Heart left ventricle (tissue), 16 donors: ENCODE results near the gene PURB. TPM values are rescaled to one million over a fixed set of nuclear protein-coding genes. Genes with fewer than 3 reads are reported as not detected.
"Not testable (repeated sequence)": the region's sequence is repeated elsewhere in the genome, so short reads cannot be mapped to it uniquely, and the experiment has no call there.

ENCODE experiments used
- ATAC-seq, 4 donors: fragments of 200-7000 bp; cut with Tn5 transposase; one replicate each; pipeline ENCODE4 v1.9.1; 2020 to 2022; ENCODE audit warnings: moderate library complexity in 4 of 4, mild to moderate bottlenecking in 3 of 4, moderate number of reproducible peaks in 1 of 4
- DNase-seq, 5 donors: peaks; one replicate each; pipeline ENCODE4 v3.0.0-alpha.2; 2020
- H3K27ac ChIP-seq, 12 donors: fragments of 200-600 bp; sonication (generic) in 4 of 12; one replicate each; pipeline versions ENCODE4 v1.5.0 to v1.8.0; 2016 to 2022; ENCODE audit warnings: mild to moderate bottlenecking in 2 of 12
- H3K27me3 ChIP-seq, 9 donors: fragments of 200-600 bp; sonication (generic) in 2 of 9; one replicate each; pipeline versions ENCODE4 v1.5.1 to v1.8.0; 2016 to 2022; ENCODE audit warnings: mild to moderate bottlenecking in 3 of 9
- H3K36me3 ChIP-seq, 9 donors: fragments of 200-600 bp; sonication (generic) in 2 of 9; one replicate each; pipeline versions ENCODE4 v1.5.0 to v1.8.0; 2018 to 2022; ENCODE audit warnings: mild to moderate bottlenecking in 2 of 9
- H3K4me1 ChIP-seq, 12 donors: fragments of 200-600 bp; sonication (generic) in 4 of 12; one replicate each; pipeline versions ENCODE4 v1.5.0 to v1.8.0; 2016 to 2022; ENCODE audit warnings: mild to moderate bottlenecking in 3 of 12
- H3K4me3 ChIP-seq, 12 donors: fragments of 200-600 bp; sonication (generic) in 4 of 12; one replicate each; pipeline versions ENCODE4 v1.5.0 to v1.8.0; 2017 to 2022; ENCODE audit warnings: mild to moderate bottlenecking in 9 of 12, moderate library complexity in 4 of 12
- H3K9me3 ChIP-seq, 12 donors: fragments of 200-600 bp; sonication (generic) in 4 of 12; one replicate each; pipeline versions ENCODE4 v1.5.0 to v1.8.0; 2016 to 2022; ENCODE audit warnings: mild to moderate bottlenecking in 1 of 12
- CTCF ChIP-seq, 12 donors: fragments of 200-600 bp; sonication (generic) in 4 of 12; IDR thresholded peaks; one replicate each; pipeline versions ENCODE4 v1.5.0 to v1.8.0; 2018 to 2022; ENCODE audit warnings: antibody characterized with exemption in 12 of 12, mild to moderate bottlenecking in 5 of 12
- POLR2A ChIP-seq, 2 donors: fragments of 450-650 bp; IDR thresholded peaks; one replicate each; pipeline ENCODE4 v1.6.1; 2017; ENCODE audit warnings: antibody characterized with exemption in 2 of 2, mild to moderate bottlenecking in 2 of 2, moderate library complexity in 2 of 2
- WGBS, 4 donors: extraction: QIAGEN DNeasy Blood & Tissue Kit in 2 of 4; methylation state at CpG; one replicate each; pipeline versions ENCODE4 v1.1.5 to v1.1.7; 2013 to 2018; 5-methylcytosine and 5-hydroxymethylcytosine counted together
- intact Hi-C, 10 donors: fragments of 100-400 bp; cut with DNase I; formaldehyde crosslinking; loops; one replicate each; pipeline versions ENCODE4 v1.11.1 to v1.14.2; 2022
- polyA plus RNA-seq, 2 donors: library from polyadenylated mRNA; stranded (reverse); fragments of 200-250 nt; gene quantifications; one replicate each; pipeline ENCODE4 v1.2.3, GENCODE V29; 2013
- total RNA-seq, 9 donors: library from RNA; depleted of rRNA in 2 of 9; stranded (reverse); fragments of >200 nt in 2 of 9; fragmentation: NEBNext Ultra II Directional in 3 of 9; extraction: Animal tissue kit (Norgen Biotek cat#: 25700) in 3 of 9; gene quantifications; one replicate each; pipeline versions ENCODE4 v1.1.0 to v1.2.4, GENCODE V29; 2016 to 2023
- donor health status: ischemic (EF 13 %, LVEDD 7.1; RV severe dilation, severe dysfunction).
- donor health status: healthy with polysubstance abuse.
- donor health status: DM: no; HTN: yes; CAD: no.
- donor health status: DM: no; HTN: no; CAD: no.
- donor health status: ischemic (EF 25% LVEDD 6.9; RV normal size, moderate dysfunction).
- donor health status: ischemic (EF 25% LVEDD 5.7; RV mildly dilated, moderate dysfunction).
- donor health status: healthy.
- donor health status: DM: yes; HTN: yes; CAD: no.
- donor health status: ischemic (EF 35%, LVEDD 5.7; RV mildly dilated, moderate dysfunction).
- donor health status: nonischemic (EF 11% LVEDD 7.7; RV severe dilation, severe dysfunction).
- donor health status: DM: yes; HTN: yes; CAD: no.
- donor health status: PGD.
- donor health status: ischemic (EF 29% LVEDD 5.4; RV normal size, mild dysfunction).
- donor health status: nonischemic (EF 23%, LVEDD 6.1; RV moderate dilation, normal function).

Gene PURB
- total and polyA plus RNA-seq, 11 donors, result 5.5 to 19.4 (median 15.7) TPM

GRCh38 chr7:44876393-44876792, 8.9 kb downstream of the PURB start:
- 78 to 87% (median 82%) methylated on average over 4 of the region's 4 CpGs for WGBS, 4 donors
- H3K36me3 ChIP-seq, result peaks cover 0 to 8% (median 0%) of the 10 kb centered on the region in 9 donors
- ATAC-seq, result no peak
- intact Hi-C loops, result no loop called here
- H3K9me3 ChIP-seq, result no peaks in the 10 kb centered on the region
- no peak overlapping the region for H3K4me3 ChIP-seq
- H3K27me3 ChIP-seq, result no peaks in the 10 kb centered on the region
- no peak for DNase-seq
- H3K4me1 ChIP-seq, result peaks cover 5 to 44% (median 27%) of the 10 kb centered on the region in 12 donors
- H3K27ac ChIP-seq, result no peak overlapping the region
- TF ChIP-seq POLR2A (IDR thresholded peaks at IDR 0.05), result no peak

GRCh38 chr7:44875241-44875640, 10.1 kb downstream of the PURB start:
- Histone ChIP-seq H3K27ac (no peak overlapping the region), H3K4me3 (no peak overlapping the region), H3K27me3 (no peaks in the 10 kb centered on the region), H3K36me3 (peaks cover 0 to 5% (median 0%) of the 10 kb centered on the region in 9 donors), H3K9me3 (no peaks in the 10 kb centered on the region), H3K4me1 (peaks cover 0 to 33% (median 16%) of the 10 kb centered on the region in 12 donors)
- intact Hi-C loops, result no loop called here
- peak in 2 of 4 donors; percentile 22 to 39 for ATAC-seq
- TF ChIP-seq CTCF (IDR thresholded peaks at IDR 0.05) (no peak), POLR2A (IDR thresholded peaks at IDR 0.05) (no peak)
- 56 to 72% (median 66%) methylated on average over 11 of the region's 11 CpGs for WGBS, 4 donors
- no peak for DNase-seq

- 95 to 98% (median 98%) methylated on average over 1 of the region's 1 CpG for WGBS, 4 donors
These were observed 12.5 kb downstream of the PURB start for GRCh38 chr7:44872787-44873186.

GRCh38 chr7:44871918-44872317, 13.4 kb downstream of the PURB start:
- H3K27me3 ChIP-seq, H3K9me3 ChIP-seq, ATAC-seq, H3K4me3 ChIP-seq, DNase-seq, H3K36me3 ChIP-seq, intact Hi-C loops, H3K27ac ChIP-seq: not testable (repeated sequence)
- peaks cover 0 to 18% (median 2%) of the 10 kb centered on the region in 12 donors for H3K4me1 ChIP-seq
- 93 to 96% (median 95%) methylated on average over 14 to 23 of the region's 23 CpGs for WGBS, 4 donors

More at GRCh38 chr7:44872787-44873186, 12.5 kb downstream of the PURB start:
- H3K9me3 ChIP-seq, result no peaks in the 10 kb centered on the region
- TF ChIP-seq POLR2A (IDR thresholded peaks at IDR 0.05) (no peak), CTCF (IDR thresholded peaks at IDR 0.05) (no peak)
- H3K27ac ChIP-seq, result no peak overlapping the region
- H3K27me3 ChIP-seq, result no peaks in the 10 kb centered on the region
- intact Hi-C loops, result no loop called here
- H3K36me3 ChIP-seq, result no peaks in the 10 kb centered on the region
- ATAC-seq (no peak), DNase-seq (no peak)
- peaks cover 0 to 12% (median 2%) of the 10 kb centered on the region in 12 donors for H3K4me1 ChIP-seq
- H3K4me3 ChIP-seq, result no peak overlapping the region

GRCh38 chr7:44870780-44871179, 14.6 kb downstream of the PURB start:
- H3K4me3 ChIP-seq, intact Hi-C loops, H3K36me3 ChIP-seq, ATAC-seq, H3K27ac ChIP-seq, DNase-seq, H3K27me3 ChIP-seq, H3K9me3 ChIP-seq: not testable (repeated sequence)
- WGBS, 4 donors, result 91 to 96% (median 93%) methylated on average over 14 to 29 of the region's 29 CpGs
- peaks cover 0 to 16% (median 2%) of the 10 kb centered on the region in 12 donors for H3K4me1 ChIP-seq

GRCh38 chr7:44870336-44870735, 15.0 kb downstream of the PURB start:
- DNase-seq, H3K27me3 ChIP-seq, intact Hi-C loops, H3K36me3 ChIP-seq, H3K27ac ChIP-seq, ATAC-seq, H3K9me3 ChIP-seq, H3K4me3 ChIP-seq: not testable (repeated sequence)
- H3K4me1 ChIP-seq, result peaks cover 0 to 12% (median 1%) of the 10 kb centered on the region in 12 donors
- WGBS, 4 donors, result 34 to 49% (median 36%) methylated on average over 3 of the region's 3 CpGs
